AG09309 (cell line): Measurements from ENCODE around the gene RHOBTB3.

Experiments used
- DNase-seq: peaks from one replicate; pipeline ENCODE4 v3.0.0-alpha.2; 2010; ENCODE audit warnings: low read depth
- H3K4me3 ChIP-seq: 2 replicates; pipeline ENCODE4 v1.5.1; 2011; ENCODE audit warnings: mild to moderate bottlenecking, low read depth, low read length, moderate library complexity; ENCODE audit not compliant: control insufficient read depth
- TF ChIP-seq, protein P1 (sequence below): IDR thresholded peaks from 2 replicates; pipeline ENCODE4 v1.5.1; 2011; ENCODE audit warnings: mild to moderate bottlenecking, low read depth, low read length, inconsistent platforms; ENCODE audit not compliant: insufficient read depth, control insufficient read depth; ENCODE audit errors: missing control alignments

Gene RHOBTB3, protein sequence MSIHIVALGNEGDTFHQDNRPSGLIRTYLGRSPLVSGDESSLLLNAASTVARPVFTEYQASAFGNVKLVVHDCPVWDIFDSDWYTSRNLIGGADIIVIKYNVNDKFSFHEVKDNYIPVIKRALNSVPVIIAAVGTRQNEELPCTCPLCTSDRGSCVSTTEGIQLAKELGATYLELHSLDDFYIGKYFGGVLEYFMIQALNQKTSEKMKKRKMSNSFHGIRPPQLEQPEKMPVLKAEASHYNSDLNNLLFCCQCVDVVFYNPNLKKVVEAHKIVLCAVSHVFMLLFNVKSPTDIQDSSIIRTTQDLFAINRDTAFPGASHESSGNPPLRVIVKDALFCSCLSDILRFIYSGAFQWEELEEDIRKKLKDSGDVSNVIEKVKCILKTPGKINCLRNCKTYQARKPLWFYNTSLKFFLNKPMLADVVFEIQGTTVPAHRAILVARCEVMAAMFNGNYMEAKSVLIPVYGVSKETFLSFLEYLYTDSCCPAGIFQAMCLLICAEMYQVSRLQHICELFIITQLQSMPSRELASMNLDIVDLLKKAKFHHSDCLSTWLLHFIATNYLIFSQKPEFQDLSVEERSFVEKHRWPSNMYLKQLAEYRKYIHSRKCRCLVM

DNA sequence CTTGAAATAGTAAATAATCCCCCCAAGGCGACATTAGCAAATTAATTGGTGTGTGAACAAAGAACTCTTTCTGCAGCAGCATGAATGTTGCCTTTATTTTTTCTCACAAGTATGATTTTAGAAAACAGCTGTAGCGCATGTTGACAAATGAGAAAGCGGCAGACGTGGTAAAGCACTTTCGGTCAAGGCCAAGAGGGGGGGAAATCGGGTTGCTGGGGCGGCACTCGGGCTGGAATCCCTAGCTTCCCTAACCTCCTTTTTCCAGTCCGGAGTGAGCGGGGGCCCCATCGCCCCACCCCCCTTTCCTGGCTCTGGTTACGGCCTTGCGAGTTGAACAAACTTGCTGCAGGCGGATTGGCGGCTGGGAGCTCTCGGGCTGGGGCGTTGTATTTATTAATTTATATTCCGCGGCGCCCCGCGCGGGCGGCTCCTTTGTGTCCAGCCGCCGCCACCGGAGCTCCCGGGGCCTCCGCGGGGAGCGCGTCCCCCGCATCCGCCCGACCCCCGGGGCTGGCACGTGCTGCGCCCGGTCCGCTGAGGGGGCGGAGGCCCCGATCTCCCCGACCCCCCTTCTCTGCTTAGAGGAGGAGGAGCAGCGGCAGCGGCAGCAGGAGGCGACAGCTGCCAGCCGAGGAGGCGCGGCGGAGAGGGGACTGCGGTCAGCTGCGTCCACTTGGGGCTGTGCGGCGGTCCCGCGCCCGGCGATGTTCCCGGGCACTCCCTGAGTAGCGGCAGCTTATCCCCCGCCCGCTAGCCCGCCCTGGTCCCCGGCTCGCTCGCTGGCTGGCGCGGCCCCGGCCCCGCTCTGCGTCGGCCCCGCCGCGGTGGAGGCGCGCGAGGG is at the start of gene RHOBTB3:
Gene RHOBTB3 (plus strand): TSS at position 607 of the 841 bp plus-strand sequence. CDS start 347 bp downstream, outside the sequence.
- DNase-seq: peak; percentile 55
- TF ChIP-seq, protein P1, sequence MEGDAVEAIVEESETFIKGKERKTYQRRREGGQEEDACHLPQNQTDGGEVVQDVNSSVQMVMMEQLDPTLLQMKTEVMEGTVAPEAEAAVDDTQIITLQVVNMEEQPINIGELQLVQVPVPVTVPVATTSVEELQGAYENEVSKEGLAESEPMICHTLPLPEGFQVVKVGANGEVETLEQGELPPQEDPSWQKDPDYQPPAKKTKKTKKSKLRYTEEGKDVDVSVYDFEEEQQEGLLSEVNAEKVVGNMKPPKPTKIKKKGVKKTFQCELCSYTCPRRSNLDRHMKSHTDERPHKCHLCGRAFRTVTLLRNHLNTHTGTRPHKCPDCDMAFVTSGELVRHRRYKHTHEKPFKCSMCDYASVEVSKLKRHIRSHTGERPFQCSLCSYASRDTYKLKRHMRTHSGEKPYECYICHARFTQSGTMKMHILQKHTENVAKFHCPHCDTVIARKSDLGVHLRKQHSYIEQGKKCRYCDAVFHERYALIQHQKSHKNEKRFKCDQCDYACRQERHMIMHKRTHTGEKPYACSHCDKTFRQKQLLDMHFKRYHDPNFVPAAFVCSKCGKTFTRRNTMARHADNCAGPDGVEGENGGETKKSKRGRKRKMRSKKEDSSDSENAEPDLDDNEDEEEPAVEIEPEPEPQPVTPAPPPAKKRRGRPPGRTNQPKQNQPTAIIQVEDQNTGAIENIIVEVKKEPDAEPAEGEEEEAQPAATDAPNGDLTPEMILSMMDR: no peak
- peak within 1 kb of the TSS; percentile 97 for H3K4me3 ChIP-seq

DNA sequence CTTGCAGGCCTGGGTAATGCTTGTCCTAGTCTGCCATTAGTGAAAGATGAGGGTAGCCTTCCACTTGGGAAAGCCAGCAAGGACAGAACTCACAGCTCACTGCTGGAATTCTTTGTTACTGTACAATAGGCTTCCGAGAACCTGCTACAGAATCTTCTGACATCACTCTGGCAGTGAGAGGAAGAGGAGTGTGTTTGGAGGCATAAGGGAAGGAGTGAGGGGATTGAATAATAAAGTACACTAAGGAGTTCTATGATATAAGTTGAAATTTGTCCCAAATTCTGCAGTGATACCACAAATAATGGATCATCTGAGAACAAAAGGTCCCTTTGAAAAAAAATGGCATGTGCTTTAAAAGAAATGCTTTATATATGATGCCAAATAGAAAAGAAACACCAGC is 48.2 kb upstream of the RHOBTB3 start, which contains the start of gene SPATA9:
Gene SPATA9 (minus strand): TSS at position 101 of the 400 bp plus-strand sequence. CDS start 137 bp downstream, outside the sequence.
- TF ChIP-seq, protein P1: no peak
- H3K4me3 ChIP-seq: no peak within 1 kb of the TSS
- no peak for DNase-seq

DNA sequence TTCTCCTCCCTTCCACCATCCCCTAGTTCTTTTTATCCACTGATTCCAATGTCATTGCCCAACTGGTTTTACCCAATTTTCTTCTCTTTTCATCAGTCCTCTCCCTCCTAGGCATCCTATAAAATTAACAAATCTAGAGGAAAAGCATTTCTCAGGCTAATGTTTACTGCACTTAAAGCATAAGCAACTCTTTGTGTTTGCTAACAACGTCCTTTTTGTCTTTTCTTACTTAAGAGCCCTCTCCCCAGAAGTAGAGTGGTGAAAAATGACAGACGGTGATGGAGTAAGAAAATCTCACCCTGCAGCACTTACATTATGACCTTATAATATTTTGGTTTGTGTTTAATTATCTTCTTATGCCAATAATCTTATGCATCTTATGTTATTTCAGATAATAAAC is 46.8 kb upstream of the RHOBTB3 start:
- TF ChIP-seq, protein P1: no peak
- DNase-seq: no peak

DNA sequence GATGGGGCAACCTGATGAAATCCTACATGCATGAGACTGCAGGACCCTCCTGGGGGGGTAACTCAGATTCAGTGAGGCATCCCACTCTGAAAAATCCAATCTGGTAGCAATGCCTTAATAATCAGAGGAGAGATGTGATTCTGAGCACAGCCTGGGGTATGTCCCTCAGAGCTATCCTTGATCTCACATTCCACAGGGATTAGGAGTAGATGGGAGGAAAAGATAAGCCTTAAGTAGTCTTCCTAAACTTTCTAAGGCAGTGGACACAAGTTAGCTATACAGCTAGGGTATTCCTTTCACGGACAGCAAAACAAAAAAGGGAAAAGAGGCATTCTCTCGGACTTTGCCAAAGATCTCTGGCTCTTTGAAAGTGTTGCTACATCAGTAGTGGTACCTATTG is 44.5 kb upstream of the RHOBTB3 start:
- TF ChIP-seq, protein P1: no peak
- DNase-seq: no peak
- H3K4me3 ChIP-seq: no peak overlapping the region

More for the DNA sequence above, 46.8 kb upstream of the RHOBTB3 start:
- no peak overlapping the region for H3K4me3 ChIP-seq

DNA sequence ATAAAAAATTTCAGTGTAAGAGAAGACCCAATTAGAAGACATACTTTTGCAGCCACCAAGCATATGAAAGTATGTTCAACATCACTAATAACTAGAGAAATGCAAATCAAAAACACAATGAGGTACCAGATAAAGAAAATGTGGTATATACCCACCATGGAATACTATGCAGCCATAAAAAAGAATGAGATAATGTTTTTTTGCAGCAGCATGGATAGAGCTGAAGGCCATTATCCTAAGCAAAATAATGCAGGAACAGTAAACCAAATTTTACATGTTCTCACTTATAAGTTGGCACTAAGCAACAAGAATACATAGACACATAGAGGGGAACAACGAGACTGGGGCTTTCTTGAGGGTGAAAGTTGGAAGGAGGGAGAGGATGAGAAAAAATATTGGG is 41.5 kb upstream of the RHOBTB3 start:
- TF ChIP-seq, protein P1: no peak
- no peak overlapping the region for H3K4me3 ChIP-seq
- no peak for DNase-seq

DNA sequence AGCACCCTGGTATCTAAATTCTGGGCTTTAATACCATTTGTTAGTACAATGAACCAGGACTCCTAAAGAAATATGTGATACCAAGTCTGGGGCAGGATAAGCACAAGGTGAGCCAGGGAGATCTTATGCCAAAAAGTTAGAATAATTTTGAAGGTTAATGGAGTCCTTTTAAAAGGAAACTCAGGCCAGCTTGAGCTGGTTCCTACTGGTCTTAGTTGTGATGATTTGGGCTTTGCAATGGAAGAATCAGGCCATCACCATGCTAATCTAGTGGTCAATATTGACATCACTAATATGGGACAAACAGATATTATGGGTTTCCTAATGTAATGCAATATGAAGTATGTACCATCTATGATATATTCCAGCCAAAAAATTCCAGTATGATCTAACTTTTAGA is 40.8 kb upstream of the RHOBTB3 start:
- TF ChIP-seq, protein P1: no peak
- no peak overlapping the region for H3K4me3 ChIP-seq
- no peak for DNase-seq
